HG03039 (cell line): ENCODE results near the gene EBF4.
A peak's percentile ranks its signal among the peaks of the same experiment; 100 is the strongest.

Experiments used
- ATAC-seq: cut with Tn5 transposase; IDR thresholded peaks from one replicate; pipeline ENCODE4 v1.9.1; 2021; ENCODE audit warnings: mild to moderate bottlenecking, moderate library complexity; ENCODE audit not compliant: unreplicated experiment

Gene EBF4, protein sequence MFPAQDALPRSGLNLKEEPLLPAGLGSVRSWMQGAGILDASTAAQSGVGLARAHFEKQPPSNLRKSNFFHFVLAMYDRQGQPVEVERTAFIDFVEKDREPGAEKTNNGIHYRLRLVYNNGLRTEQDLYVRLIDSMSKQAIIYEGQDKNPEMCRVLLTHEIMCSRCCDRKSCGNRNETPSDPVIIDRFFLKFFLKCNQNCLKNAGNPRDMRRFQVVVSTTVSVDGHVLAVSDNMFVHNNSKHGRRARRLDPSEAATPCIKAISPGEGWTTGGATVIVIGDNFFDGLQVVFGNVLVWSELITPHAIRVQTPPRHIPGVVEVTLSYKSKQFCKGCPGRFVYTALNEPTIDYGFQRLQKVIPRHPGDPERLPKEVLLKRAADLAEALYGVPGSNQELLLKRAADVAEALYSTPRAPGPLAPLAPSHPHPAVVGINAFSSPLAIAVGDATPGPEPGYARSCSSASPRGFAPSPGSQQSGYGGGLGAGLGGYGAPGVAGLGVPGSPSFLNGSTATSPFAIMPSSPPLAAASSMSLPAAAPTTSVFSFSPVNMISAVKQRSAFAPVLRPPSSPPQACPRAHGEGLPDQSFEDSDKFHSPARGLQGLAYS

GRCh38 chr20:2692036-2692885 is at the start of gene EBF4:
EBF4 (plus strand) TSS chr20:2692780; CDS start chr20:2693646, 866 bp downstream.
- ATAC-seq, result no peak

GRCh38 chr20:2643708-2644107 is 48.9 kb upstream of the EBF4 start:
- no peak for ATAC-seq

DNA sequence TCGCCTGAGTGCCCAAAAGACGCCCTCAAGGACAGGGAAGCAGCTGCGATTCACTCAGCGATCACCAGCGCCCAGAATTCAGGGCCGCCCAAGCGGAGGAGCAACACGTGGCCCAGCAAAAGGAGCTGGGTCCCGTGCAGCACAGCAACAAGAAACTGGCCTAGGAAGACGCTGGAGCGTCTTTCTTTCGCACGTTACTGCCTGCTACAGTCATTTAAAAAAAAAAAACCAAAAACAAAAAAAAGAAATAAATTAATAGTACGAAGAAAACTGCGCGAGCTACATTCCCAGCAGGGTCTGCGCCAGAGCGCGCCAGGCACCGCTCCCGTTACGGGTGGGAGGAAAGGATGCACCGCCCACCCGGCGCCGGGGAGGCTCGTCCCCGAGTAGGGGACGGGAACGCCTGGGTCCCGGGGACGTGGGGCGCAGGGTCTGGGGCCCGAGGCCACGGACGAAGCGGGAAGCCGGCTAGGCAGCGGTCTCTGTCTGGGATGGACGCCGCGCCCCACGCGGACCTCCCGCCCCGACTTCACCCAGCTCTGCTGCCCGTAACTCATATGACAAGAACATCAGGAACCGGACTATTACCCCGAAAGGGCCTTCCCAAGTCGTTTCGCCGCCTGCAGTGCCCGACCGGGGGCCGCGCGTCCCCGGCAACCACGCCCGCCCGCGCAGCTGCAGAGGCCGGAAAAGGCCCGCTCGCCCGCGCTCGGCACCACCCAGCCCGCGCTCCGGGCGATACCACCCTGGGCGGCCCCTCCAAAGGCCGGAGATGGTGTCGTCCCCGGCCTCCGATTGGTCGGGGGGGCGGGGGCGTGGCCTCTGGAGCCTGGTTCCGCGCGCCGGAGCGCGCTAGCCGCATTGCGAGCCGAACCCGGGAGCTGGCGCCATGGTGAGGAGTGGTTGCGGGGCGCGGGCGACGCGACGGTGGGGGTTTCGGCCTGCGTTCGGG is 40.5 kb upstream of the EBF4 start, which contains the start of gene NOP56:
Gene NOP56 (plus strand): TSS at position 861 of the 952 bp plus-strand sequence. CDS start 29 bp downstream, at position 890.
- peak; percentile 78 for ATAC-seq

DNA sequence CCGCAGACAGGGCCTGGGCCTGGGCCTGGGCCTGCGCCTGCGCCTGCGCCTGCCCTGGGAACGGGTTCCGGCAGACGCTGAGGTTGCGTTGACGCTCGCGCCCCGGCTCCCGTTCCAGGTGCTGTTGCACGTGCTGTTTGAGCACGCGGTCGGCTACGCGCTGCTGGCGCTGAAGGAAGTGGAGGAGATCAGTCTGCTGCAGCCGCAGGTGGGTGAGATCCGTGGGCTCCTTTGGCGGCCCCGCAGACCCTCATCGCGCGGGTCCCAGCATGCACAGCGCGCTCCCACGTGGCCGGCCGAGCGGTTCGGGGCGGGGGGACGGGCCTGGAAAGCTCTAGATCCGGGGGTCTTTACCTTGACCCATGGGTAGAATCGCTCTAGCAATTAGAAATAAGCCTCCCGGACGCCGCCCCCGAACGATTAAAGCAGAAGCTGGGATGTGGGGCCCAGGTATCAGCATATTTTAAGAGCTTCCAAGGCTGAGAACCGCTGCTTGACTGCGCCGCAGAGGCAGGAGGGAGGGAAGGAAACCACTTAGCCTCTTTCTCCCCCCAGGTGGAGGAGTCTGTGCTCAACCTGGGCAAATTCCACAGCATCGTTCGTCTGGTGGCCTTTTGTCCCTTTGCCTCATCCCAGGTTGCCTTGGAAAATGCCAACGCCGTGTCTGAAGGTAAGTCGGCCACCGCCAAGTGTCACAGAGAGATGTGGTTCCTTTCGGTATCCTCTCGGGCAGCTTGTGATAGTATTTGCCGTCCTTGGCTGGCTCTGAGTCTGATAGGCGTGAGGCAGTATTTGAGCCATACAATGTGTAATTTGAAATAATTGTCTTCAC is 39.6 kb upstream of the EBF4 start:
- peak; percentile 30 for ATAC-seq

DNA sequence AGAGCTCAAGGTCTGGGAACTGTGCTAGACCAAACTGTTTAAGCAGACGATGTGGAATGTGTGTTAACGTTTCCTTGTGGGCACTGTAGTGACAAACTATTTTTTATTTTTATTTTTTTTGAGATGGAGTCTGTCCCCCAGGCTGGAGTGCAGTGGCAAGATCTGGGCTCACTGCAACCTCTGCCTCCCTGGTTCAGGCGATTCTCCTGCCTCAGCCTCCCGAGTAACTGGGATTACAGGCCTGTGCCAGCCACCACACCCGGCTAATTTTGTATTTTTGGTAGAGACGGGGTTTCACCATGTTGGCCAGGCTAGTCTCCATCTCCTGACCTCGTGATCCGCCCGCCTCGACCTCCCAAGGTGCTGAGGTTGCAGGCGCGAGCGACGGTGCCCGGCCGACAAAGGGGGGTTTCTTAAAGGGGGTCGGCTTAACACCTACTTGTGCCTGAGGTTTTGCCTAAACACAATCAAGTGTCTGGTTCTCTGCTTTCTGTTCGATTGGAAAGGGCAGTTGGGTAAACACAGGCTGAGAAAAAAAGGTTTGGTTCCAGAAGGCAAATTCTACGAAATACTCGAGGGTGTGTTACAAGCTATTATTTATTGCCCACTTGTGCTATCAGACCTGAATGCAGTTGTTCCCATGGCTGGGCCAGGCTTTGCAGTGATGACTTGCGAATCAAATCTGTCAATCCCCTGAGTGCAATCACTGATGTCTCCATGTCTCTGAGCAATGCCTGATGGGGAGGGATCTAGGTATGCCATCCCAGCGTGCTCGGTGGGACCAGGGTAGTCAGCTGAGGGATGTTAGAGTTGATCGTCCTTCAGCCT is 38.8 kb upstream of the EBF4 start:
- ATAC-seq, result no peak

- ATAC-seq, result no peak
Measured at GRCh38 chr20:2654384-2654822, 38.2 kb upstream of the EBF4 start.

DNA sequence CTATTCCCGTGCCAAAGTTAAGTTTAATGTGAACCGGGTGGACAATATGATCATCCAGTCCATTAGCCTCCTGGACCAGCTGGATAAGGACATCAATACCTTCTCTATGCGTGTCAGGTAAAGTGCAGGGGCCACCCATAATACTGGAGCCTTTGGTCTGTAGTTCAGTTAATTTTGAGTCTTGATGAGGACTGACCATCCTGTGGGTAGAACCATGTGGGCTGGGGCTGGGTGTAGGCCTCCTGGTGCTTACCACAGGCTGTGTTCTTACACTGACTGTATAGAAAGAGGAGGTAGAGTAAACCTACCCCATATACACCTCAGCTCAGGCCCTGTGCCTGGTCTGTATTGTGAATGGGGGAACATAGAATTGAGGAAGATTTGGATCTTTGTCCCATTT is 37.7 kb upstream of the EBF4 start:
- ATAC-seq, result no peak

- no peak for ATAC-seq
Measured at GRCh38 chr20:2655331-2656116, 37.1 kb upstream of the EBF4 start.

- ATAC-seq, result no peak
Measured at GRCh38 chr20:2656471-2657117, 36.0 kb upstream of the EBF4 start.

DNA sequence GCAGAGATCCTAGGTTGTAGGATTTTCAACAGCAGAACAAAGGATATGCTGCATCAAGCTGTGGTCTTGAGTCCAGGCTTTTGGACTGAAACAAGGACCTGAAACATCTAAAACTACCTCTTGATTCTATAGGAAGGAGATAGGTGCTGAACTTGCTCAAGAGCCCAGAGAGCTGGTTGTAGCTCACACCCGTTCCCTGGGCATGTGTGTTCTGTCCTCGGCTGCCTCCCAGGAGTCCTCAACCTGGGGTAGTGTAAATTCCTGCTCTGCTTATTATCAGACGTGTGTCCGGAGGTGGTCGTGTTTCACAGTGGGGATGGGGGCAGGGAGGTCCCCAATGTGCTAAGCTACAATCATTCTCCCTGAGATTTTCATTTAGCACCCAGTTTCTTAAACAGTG is 35.3 kb upstream of the EBF4 start:
- no peak for ATAC-seq

DNA sequence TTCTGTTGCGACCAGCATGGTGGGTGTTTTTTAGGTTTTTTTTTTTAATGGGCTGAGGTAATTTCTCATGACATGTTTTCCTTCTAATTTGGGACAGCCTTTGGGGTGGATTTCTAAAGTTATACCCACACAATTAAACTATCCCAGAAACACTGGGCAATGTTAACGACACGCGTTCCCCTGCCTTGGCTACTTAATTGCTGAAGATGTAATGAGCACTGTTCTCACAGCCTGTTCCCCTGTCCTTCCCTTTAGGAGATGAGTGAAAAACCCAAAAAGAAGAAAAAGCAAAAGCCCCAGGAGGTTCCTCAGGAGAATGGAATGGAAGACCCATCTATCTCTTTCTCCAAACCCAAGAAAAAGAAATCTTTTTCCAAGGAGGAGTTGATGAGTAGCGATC is 34.9 kb upstream of the EBF4 start:
- ATAC-seq, result no peak

DNA sequence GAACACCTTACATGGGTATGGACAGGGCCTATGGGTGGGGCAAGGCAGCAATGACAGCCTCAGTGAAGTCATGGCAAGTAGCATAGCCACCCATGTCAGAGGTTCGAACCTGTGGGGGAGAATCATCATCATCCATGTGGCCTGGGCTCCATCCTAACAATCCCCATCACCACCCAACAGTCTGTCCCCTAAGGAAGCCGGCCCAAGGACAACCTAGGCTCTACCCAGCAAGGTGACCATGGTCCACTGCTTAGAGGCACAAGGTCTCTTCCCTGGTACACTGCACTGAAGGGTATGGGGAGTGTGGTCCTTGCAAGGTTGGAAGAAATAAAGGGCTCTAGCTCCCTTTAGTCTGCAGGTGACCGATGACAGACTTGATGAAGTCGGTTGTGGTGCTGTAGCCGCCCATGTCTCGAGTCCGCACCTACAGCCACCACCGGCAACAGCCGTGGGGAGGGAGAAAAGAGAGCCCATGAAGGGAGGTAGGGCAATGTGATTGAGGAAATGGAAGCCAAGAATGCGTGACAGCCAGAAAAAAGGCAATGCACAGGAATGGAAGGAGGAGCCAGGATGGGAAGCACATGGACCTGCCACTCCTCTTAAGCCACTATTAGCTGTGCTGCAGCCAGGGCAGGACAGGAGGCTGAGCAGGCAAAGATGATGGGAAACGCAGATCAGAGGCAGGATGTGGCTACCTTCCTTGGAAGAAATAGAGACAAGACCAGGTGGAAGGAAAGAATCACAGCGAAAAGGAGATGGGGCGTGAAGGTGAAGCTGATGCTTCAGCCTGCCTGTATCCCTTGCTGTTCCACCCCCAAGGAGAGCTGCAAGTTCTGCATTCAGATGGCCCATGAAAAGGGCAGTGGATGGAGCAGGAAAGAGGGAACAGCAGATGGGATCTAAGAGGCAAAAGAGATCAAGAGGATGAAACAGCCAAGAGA is 33.9 kb upstream of the EBF4 start:
- ATAC-seq, result no peak

- no peak for ATAC-seq
Measured at GRCh38 chr20:2659547-2659946, 33.0 kb upstream of the EBF4 start.

DNA sequence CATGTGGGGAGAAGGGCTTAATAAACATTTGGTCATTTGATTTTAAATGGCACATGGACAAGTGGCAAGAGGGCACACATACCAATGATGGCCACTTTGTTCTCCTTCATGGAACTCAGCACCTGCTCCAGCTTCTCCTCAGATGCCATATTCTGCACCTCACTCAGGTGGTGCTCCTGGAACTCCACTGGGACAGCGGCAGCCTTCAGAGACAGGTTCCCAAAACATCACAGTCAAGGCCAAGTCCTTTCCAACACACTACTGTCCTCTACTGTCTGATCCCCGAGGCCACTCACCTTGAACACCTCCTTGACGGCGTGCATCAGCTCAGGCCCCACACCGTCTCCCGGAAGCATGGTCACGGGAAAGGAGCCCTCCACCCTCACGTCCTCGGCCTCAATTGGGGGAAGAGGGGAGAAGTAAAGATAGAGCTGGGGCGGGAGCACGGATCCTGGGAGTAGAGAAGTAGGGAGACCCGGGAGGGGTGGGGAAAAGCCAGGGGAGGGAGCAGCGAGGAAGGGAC is 29.2 kb upstream of the EBF4 start:
- no peak for ATAC-seq

DNA sequence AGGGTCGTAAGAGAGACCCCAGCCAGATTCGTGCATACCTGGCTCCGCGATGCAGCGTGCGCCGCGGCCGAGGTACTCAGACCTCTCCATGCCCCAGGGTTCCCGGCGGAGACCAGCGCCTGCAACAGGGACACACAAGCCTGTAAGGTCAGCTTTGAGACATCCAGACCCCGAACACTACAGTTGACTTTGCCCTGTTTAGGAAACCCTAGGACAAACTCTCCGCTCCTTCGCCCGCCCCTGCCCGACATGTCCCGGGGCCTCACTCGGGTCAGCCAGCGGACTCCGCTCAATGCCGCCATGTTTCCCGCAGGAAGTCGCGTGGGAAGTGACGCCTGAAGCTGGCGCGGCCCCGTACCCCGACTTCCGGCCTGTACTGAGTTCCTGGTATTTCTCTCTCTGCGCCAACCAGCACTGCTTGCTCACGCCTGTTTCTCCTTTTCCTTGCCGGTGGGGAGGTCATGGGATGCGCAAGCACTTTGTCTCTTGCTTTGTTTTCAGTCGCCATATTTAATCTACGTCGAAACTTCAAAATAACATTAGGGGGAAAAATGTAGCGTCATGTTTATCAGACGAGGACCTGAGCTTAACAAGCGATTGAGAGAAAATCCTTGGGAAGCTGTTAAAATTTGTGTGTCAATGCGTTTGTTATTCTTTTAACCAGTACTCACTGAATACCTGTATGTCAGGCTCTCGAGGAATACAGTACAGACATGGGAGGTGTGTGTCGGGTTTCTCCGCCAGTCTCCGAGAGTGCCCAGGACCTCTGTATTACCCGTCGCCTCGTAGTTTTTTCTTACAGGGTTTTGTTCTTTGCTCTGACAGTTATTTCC is 28.5 kb upstream of the EBF4 start, which contains the start of gene IDH3B:
Gene IDH3B (minus strand): TSS at position 330 of the 833 bp plus-strand sequence. CDS start 28 bp downstream, at position 302.
- peak; percentile 81 for ATAC-seq
